ENCODE results near the gene CDHR5. TPM values are rescaled to one million over a fixed set of nuclear protein-coding genes. Genes with fewer than 3 reads are reported as not detected.

Gene CDHR5
- total RNA-seq, 3 donors from 2014 or later (not counting 1 experiment from before 2014, with no cell fraction given) = not detected

DNA sequence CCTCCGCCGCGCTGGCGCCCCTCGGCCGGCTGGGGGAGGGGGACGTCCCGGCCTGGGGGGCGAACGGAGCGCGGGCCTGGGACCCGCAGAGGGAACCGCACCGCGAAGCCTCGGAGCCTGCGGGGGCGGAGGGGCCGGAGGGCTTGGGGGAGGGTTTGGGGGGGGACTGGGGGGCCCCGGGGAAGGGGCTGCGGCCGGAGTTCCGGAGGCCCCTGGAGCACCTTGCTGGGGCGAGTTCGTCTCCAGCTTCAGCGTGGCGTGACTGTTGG is 2.5 kb upstream of the CDHR5 start:
- Histone ChIP-seq H3K4me1 (ENCODE audit: control insufficient read depth, insufficient read depth, low read length) (peaks cover 23% of the 10 kb centered on the region), H3K27ac (ENCODE audit: low read length) (no peak overlapping the region), H3K4me3 (ENCODE audit: low read length) (no peak overlapping the region), H3K9me3 (ENCODE audit: control insufficient read depth, insufficient read depth, low read length) (no peaks in the 10 kb centered on the region), H3K27me3 (ENCODE audit: control insufficient read depth, insufficient read depth, low read length) (peaks cover 13% of the 10 kb centered on the region), H3K36me3 (ENCODE audit: control insufficient read depth, insufficient read depth, low read length) (no peaks in the 10 kb centered on the region)
- Mint-ChIP-seq H3K9me3 (no peaks in the 10 kb centered on the region), H3K36me3 (no peaks in the 10 kb centered on the region), H3K4me1 (peaks cover 21 to 23% of the 10 kb centered on the region in 2 donors), H3K4me3 (no peak overlapping the region), H3K27ac (no peak overlapping the region), H3K27me3 (ENCODE audit: low read depth in 2 of 2) (peaks cover 13 to 20% of the 10 kb centered on the region in 2 donors)
- 15% methylated on average over 26 of the region's 28 CpGs for WGBS (ENCODE audit: insufficient coverage)
- DNase-seq = no peak
- ATAC-seq = no peak
- TF ChIP-seq, protein P1, sequence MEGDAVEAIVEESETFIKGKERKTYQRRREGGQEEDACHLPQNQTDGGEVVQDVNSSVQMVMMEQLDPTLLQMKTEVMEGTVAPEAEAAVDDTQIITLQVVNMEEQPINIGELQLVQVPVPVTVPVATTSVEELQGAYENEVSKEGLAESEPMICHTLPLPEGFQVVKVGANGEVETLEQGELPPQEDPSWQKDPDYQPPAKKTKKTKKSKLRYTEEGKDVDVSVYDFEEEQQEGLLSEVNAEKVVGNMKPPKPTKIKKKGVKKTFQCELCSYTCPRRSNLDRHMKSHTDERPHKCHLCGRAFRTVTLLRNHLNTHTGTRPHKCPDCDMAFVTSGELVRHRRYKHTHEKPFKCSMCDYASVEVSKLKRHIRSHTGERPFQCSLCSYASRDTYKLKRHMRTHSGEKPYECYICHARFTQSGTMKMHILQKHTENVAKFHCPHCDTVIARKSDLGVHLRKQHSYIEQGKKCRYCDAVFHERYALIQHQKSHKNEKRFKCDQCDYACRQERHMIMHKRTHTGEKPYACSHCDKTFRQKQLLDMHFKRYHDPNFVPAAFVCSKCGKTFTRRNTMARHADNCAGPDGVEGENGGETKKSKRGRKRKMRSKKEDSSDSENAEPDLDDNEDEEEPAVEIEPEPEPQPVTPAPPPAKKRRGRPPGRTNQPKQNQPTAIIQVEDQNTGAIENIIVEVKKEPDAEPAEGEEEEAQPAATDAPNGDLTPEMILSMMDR (IDR thresholded peaks at IDR 0.05) = no peak
- intact Hi-C loops (cut with micrococcal nuclease) = no loop called here

- H3K36me3 ChIP-seq (ENCODE audit: control insufficient read depth, insufficient read depth, low read length) = no peaks in the 10 kb centered on the region
- H3K27me3 ChIP-seq (ENCODE audit: control insufficient read depth, insufficient read depth, low read length) = peaks cover 13% of the 10 kb centered on the region
- Mint-ChIP-seq H3K27ac (peak within 1 kb of the TSS in 1 of 2 donors; percentile 67), H3K4me1 (peaks cover 21 to 23% of the 10 kb centered on the region in 2 donors), H3K36me3 (no peaks in the 10 kb centered on the region), H3K4me3 (peak within 1 kb of the TSS; percentile 15), H3K9me3 (no peaks in the 10 kb centered on the region), H3K27me3 (ENCODE audit: low read depth in 2 of 2) (peaks cover 13 to 20% of the 10 kb centered on the region in 2 donors)
- H3K4me1 ChIP-seq (ENCODE audit: control insufficient read depth, insufficient read depth, low read length) = peaks cover 23% of the 10 kb centered on the region
- H3K27ac ChIP-seq (ENCODE audit: low read length) = no peak within 1 kb of the TSS
- no peak for DNase-seq
- intact Hi-C loops (cut with micrococcal nuclease) = no loop called here
- no peak for ATAC-seq
- no peaks in the 10 kb centered on the region for H3K9me3 ChIP-seq (ENCODE audit: control insufficient read depth, insufficient read depth, low read length)
- TF ChIP-seq, protein P1 (IDR thresholded peaks at IDR 0.05) = no peak
- 9% methylated on average over 72 of the region's 72 CpGs for WGBS (ENCODE audit: insufficient coverage)
- H3K4me3 ChIP-seq (ENCODE audit: low read length) = no peak within 1 kb of the TSS
Measured at GRCh38 chr11:626475-627307, 1.9 kb upstream of the CDHR5 start, which contains the start of gene SCT. Gene SCT (minus strand): TSS chr11:627181. CDS start chr11:627143, 38 bp downstream.

GRCh38 chr11:625636-626268 is 997 bp upstream of the CDHR5 start:
- Histone ChIP-seq H3K4me1 (ENCODE audit: control insufficient read depth, insufficient read depth, low read length) (peaks cover 23% of the 10 kb centered on the region), H3K36me3 (ENCODE audit: control insufficient read depth, insufficient read depth, low read length) (no peaks in the 10 kb centered on the region), H3K27ac (ENCODE audit: low read length) (no peak overlapping the region), H3K27me3 (ENCODE audit: control insufficient read depth, insufficient read depth, low read length) (peaks cover 13% of the 10 kb centered on the region), H3K4me3 (ENCODE audit: low read length) (no peak overlapping the region), H3K9me3 (ENCODE audit: control insufficient read depth, insufficient read depth, low read length) (no peaks in the 10 kb centered on the region)
- intact Hi-C loops (cut with micrococcal nuclease) = no loop called here
- TF ChIP-seq, protein P1 (IDR thresholded peaks at IDR 0.05) = no peak
- Mint-ChIP-seq H3K27me3 (ENCODE audit: low read depth in 2 of 2) (peaks cover 13 to 20% of the 10 kb centered on the region in 2 donors), H3K4me1 (peaks cover 21 to 23% of the 10 kb centered on the region in 2 donors), H3K4me3 (no peak overlapping the region), H3K36me3 (no peaks in the 10 kb centered on the region), H3K9me3 (no peaks in the 10 kb centered on the region), H3K27ac (no peak overlapping the region)
- WGBS (ENCODE audit: insufficient coverage) = 83% methylated on average over 22 of the region's 22 CpGs
- no peak for DNase-seq
- ATAC-seq = no peak

Data from natural killer cell (primary cell).